ENCODE measurements around the gene KLHDC10.
"Not testable (repeated sequence)": the region's sequence is repeated elsewhere in the genome, so short reads cannot be mapped to it uniquely, and the experiment has no call there.

The KLHDC10 gene

DNA sequence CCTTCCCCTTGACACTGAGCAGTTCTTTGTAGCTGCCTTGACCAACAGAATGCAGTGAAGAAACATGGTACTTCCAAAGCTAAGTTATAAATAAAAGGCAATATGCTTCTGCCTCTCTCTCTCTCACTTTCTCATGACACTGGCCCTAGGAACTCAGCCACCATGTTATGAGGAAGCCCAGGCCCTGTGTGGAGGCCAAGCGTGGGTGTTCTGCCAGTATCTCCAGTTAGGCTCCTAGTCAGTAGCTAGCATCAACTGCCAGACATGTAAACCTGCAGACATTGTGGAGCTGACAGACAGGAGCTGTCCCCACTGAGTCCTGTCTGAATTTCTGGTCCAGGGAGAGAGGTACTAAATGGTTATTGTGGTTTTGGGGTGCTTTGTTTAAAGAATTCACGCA, 89.7 kb downstream of the KLHDC10 start:
- H3K4me1 ChIP-seq (ENCODE audit: insufficient read depth, low read length), result no peaks in the 10 kb centered on the region
- no peaks in the 10 kb centered on the region; the same call in none of the 2 replicates for H3K36me3 ChIP-seq (ENCODE audit: insufficient read depth, low read length)
- H3K9me3 ChIP-seq (ENCODE audit: control insufficient read depth, insufficient read depth, low read length), result no peaks in the 10 kb centered on the region; the same call in 1 of the 2 replicates
- no peak overlapping the region for H3K9ac ChIP-seq (ENCODE audit: low read depth, low read length)

DNA sequence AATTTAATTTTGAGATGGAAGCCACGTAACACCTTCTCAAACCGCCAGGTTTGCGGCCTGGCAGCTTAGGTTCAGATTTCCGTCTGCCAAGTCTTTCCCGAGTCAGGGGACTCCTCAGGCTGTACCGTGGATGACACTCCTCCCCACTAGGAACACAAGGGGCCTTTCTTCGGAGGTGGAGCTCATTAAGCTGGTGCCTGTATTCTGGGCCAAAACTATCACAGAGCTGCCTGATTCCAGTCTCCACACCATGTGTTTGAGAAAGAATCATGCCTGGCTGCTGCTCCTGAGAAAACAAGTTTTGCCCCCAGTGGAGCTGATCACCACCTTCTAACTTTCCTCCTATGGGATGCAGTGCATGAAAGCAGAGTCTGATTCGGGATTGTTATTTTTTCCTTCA, 90.1 kb downstream of the KLHDC10 start:
- no peak overlapping the region for H3K9ac ChIP-seq (ENCODE audit: low read depth, low read length)
- no peaks in the 10 kb centered on the region; the same call in none of the 2 replicates for H3K36me3 ChIP-seq (ENCODE audit: insufficient read depth, low read length)
- no peaks in the 10 kb centered on the region; the same call in 1 of the 2 replicates for H3K9me3 ChIP-seq (ENCODE audit: control insufficient read depth, insufficient read depth, low read length)
- no peaks in the 10 kb centered on the region for H3K4me1 ChIP-seq (ENCODE audit: insufficient read depth, low read length)

DNA sequence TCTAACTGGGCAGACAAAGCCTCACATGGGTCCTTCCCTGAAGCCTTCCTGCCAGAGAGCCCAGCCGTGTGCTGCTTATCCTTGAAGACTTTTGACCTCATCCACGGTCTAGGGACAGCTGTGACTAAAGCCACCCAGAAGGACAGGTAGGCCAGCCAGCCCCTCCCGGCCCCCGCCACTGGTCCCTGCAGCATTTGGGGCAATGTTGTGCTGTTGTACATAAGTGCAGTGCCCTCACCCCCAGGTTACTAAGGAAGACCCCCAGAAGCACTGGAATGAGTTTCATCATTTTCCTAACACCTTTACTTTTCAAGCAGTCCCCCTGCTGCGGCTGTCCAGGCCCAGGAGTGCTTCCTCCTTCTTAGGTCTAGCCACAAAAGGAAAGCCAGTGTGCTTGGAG, 91.9 kb downstream of the KLHDC10 start:
- Histone ChIP-seq H3K9ac (ENCODE audit: low read depth, low read length) (no peak overlapping the region), H3K4me1 (ENCODE audit: insufficient read depth, low read length) (no peaks in the 10 kb centered on the region), H3K9me3 (ENCODE audit: control insufficient read depth, insufficient read depth, low read length) (no peaks in the 10 kb centered on the region), H3K36me3 (ENCODE audit: insufficient read depth, low read length) (no peaks in the 10 kb centered on the region; the same call in none of the 2 replicates)

DNA sequence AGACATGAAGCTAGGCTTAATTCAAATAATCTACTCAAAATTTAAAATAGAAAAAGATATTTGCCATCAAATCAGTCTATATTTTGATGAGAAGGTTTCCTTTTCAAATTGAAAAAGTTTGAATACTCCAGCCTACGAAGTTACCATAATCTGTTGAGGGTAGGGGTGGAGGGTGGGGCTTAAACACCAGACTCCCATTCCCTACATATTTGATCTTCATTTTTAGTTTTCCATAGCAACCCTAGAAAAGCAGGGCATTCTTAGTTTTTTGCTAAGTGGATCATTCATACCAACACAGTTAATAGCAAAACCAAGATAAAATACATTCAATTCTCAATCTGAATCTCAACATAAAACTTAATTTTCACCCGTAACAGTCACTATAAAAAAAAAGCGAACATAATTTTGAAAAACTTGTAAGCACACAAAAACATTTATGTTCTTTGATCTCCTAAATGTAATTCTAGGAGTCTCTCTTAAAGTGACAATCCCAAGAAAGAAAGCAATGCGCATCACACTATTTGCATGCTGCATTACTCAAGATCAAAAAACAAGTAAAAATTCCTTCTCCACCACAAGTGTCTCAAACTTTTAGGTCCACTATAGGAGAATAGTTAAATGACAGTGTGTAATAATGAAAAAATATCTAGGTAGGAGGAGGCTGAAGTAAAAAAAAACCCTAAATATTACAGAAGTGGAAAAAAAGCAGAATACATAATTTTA, 104.1 kb downstream of the KLHDC10 start:
- Histone ChIP-seq H3K9ac (ENCODE audit: low read depth, low read length) (no peak overlapping the region), H3K4me1 (ENCODE audit: insufficient read depth, low read length) (no peaks in the 10 kb centered on the region), H3K9me3 (ENCODE audit: control insufficient read depth, insufficient read depth, low read length) (no peaks in the 10 kb centered on the region), H3K36me3 (ENCODE audit: insufficient read depth, low read length) (peaks cover 4% of the 10 kb centered on the region)

DNA sequence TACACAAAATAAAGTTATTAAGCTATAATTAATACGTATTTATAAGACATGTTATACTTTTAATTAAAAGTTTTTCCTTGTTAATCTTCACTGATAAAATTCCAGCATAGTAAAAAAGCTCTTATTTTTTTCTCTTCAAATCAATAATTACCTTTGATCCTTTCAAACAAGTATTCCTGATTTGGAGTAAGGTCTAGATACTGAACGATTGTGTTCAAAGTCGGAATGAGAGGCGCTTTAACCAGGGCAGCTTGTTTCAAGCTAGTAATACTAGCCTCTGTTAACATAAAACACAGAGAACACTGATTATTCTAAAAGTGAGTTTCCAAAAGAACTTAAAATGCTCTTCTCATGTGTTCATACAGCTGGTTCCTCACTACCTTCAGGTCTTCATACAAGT, 107.9 kb downstream of the KLHDC10 start:
- H3K9ac ChIP-seq (ENCODE audit: low read depth, low read length), result no peak overlapping the region
- peaks cover 13% of the 10 kb centered on the region for H3K36me3 ChIP-seq (ENCODE audit: insufficient read depth, low read length)
- no peaks in the 10 kb centered on the region for H3K9me3 ChIP-seq (ENCODE audit: control insufficient read depth, insufficient read depth, low read length)
- no peaks in the 10 kb centered on the region for H3K4me1 ChIP-seq (ENCODE audit: insufficient read depth, low read length)

DNA sequence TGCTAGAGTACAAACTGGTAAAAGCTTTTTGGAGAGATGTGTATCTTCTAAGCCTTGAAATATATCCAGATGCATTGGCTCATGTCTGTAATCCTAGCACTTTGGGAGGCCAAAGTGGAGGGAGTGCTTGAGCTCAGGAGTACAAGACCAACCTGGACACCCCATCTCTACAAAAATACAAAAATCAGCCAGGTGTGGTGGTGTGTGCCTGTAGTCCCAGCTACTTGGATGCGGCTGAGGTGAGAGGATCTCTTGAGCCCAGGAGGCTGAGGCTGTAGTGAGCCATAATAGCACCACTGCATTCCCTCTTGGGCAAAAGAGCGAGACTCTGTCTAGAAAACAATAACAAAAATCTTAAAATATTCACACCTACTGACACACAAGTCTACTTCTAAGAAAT, 109.3 kb downstream of the KLHDC10 start:
- Histone ChIP-seq H3K4me1 (ENCODE audit: insufficient read depth, low read length) (no peaks in the 10 kb centered on the region), H3K9me3 (ENCODE audit: control insufficient read depth, insufficient read depth, low read length) (no peaks in the 10 kb centered on the region), H3K9ac (ENCODE audit: low read depth, low read length) (no peak overlapping the region), H3K36me3 (ENCODE audit: insufficient read depth, low read length) (peaks cover 9% of the 10 kb centered on the region)

DNA sequence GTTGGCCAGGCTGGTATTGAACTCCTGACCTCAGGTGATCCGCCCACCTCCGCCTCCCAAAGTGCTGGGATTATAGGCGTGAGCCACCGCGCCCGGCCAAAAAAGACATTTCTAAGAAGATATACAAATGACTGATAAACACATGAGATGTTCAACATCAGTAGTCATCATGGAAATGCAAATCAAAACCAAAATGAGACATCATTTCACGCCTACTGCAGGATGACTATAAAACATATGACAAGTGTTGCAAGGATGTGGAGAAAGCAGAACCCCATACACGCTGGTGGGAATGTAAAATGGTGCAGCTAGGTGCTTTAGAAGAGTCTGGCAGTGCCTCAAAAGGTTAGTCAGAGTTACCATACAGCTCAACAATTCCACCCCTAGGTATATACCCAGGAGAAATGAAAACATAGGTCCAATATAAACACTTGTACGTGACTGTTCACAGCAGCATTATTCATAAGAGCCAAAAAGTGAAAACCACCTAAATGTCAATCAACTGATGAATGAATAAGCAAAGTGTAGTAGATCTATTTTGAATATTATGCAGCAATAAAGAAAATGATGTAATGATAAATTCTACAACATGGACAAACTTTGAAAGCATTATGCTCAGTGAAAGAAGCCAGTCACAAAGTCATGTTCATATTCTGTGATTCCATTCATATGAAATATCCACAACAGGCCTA, 110.4 kb downstream of the KLHDC10 start:
- Histone ChIP-seq H3K4me1 (ENCODE audit: insufficient read depth, low read length) (no peaks in the 10 kb centered on the region), H3K9ac (ENCODE audit: low read depth, low read length) (no peak overlapping the region), H3K9me3 (ENCODE audit: control insufficient read depth, insufficient read depth, low read length) (no peaks in the 10 kb centered on the region; the same call in 1 of the 2 replicates), H3K36me3 (ENCODE audit: insufficient read depth, low read length) (peaks cover 14% of the 10 kb centered on the region)

DNA sequence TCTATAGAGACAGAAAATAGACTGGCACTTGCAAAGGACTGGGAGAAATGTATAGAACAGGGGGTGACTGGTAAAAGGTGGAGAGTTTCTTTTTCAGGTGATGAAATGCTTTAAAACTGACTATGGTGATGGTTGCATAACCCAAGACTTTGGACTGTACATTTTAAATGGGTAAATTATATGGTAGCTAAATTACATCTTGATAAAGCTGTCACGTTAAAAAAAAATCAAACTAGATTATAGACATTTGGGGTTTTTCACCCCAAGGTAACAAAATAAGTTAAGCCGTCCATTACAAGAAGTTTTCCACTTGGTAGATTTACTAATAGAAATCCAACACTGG, 110.9 kb downstream of the KLHDC10 start:
- Histone ChIP-seq H3K4me1 (ENCODE audit: insufficient read depth, low read length) (no peaks in the 10 kb centered on the region), H3K36me3 (ENCODE audit: insufficient read depth, low read length) (peaks cover 14% of the 10 kb centered on the region), H3K9ac (ENCODE audit: low read depth, low read length) (no peak overlapping the region), H3K9me3 (ENCODE audit: control insufficient read depth, insufficient read depth, low read length) (no peaks in the 10 kb centered on the region; the same call in 1 of the 2 replicates)

DNA sequence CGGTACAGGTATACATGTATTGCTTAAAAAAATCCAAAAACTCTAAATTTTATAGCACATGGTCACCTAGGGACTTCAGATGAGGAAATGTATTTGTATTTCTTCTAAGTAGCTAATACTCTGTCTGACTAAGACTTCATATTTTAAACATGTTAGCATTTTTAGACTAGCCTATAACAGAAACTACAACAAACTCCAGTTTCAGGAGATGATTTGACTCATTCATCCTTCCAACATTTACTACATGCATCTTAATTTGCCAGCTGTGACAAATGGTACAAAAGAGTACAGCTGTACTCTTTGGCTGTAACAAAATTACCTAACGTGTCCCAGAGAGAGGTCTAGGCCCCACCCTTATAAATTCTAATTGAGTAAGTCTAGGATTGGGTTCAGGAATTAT, 112.7 kb downstream of the KLHDC10 start:
- H3K36me3 ChIP-seq (ENCODE audit: insufficient read depth, low read length), result peaks cover 14% of the 10 kb centered on the region

DNA sequence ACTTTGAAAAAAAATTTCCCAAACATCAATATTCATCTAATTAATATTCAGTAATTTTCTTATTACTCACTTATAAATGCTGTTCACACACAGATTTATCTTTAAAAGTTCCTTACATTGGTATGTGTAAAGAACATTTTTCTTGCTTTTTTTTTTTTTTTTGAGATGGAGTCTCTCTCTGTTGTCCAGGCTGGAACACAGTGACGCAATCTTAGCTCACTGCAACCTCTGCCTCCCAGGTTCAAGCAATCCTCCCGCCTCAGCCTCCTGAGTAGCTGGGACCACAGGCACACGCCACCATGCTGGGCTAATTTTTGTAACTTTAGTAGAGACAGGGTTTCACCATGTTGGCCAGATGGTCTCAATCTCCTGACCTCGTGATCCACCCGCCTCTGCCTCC, 114.0 kb downstream of the KLHDC10 start:
- not testable (repeated sequence) for H3K9me3 ChIP-seq (ENCODE audit: control insufficient read depth, insufficient read depth, low read length); H3K9ac ChIP-seq (ENCODE audit: low read depth, low read length); H3K4me1 ChIP-seq (ENCODE audit: insufficient read depth, low read length)
- H3K36me3 ChIP-seq (ENCODE audit: insufficient read depth, low read length), result peaks cover 14% of the 10 kb centered on the region

More for the DNA sequence above, 112.7 kb downstream of the KLHDC10 start:
- no peaks in the 10 kb centered on the region for H3K4me1 ChIP-seq (ENCODE audit: insufficient read depth, low read length)
- H3K9ac ChIP-seq (ENCODE audit: low read depth, low read length), result no peak overlapping the region
- H3K9me3 ChIP-seq (ENCODE audit: control insufficient read depth, insufficient read depth, low read length), result no peaks in the 10 kb centered on the region; the same call in 1 of the 2 replicates

All from ES-I3 (cell line).